ENCODE measurements around the gene SAFB2. TPM values are rescaled to one million over a fixed set of nuclear protein-coding genes. Genes with fewer than 3 reads are reported as not detected.

Gene SAFB2
- 100 to 1,000 TPM in 3 of 4 donors, 10 to 100 TPM in 1; 59.5 to 200 (median 121) TPM for total RNA-seq

GRCh38 chr19:5622465-5623396 is at the start of gene SAFB2, which contains the start of gene SAFB:
TSS of gene SAFB2 (minus strand) at chr19:5622776. CDS start at chr19:5622715, 61 bp downstream.
TSS of gene SAFB (plus strand) at chr19:5623083. CDS start at chr19:5623206, 123 bp downstream.
- H3K9me3 ChIP-seq: no peaks in the 10 kb centered on the region
- peak within 1 kb of the TSS; percentile 92 to 98 (median 96) for H3K27ac ChIP-seq
- peak within 1 kb of the TSS; percentile 78 to 99 (median 84) for H3K4me3 ChIP-seq
- peaks cover 0 to 54% (median 25%) of the 10 kb centered on the region in 4 donors for H3K4me1 ChIP-seq
- DNase-seq: peak; percentile 96 to 100 (median 99)
- peaks cover 0 to 48% (median 0%) of the 10 kb centered on the region in 3 donors for H3K36me3 ChIP-seq
- H3K27me3 ChIP-seq: no peaks in the 10 kb centered on the region
- TF ChIP-seq CTCF (IDR thresholded peaks at IDR 0.05) (peak in 1 of 6 experiments; percentile 11), POLR2A (IDR thresholded peaks at IDR 0.05) (peak; percentile 88 to 90)

GRCh38 chr19:5671600-5671999 is 49.0 kb upstream of the SAFB2 start:
- TF ChIP-seq CTCF (IDR thresholded peaks at IDR 0.05) (no peak), POLR2A (IDR thresholded peaks at IDR 0.05) (no peak)
- no peaks in the 10 kb centered on the region for H3K4me1 ChIP-seq
- peaks cover 0 to 48% (median 0%) of the 10 kb centered on the region in 3 donors for H3K36me3 ChIP-seq
- H3K4me3 ChIP-seq: no peak overlapping the region
- H3K27me3 ChIP-seq: no peaks in the 10 kb centered on the region
- H3K9me3 ChIP-seq: no peaks in the 10 kb centered on the region
- DNase-seq: no peak
- H3K27ac ChIP-seq: no peak overlapping the region

GRCh38 chr19:5669212-5669611 is 46.6 kb upstream of the SAFB2 start:
- no peak for TF ChIP-seq CTCF (IDR thresholded peaks at IDR 0.05)
- no peak for TF ChIP-seq POLR2A (IDR thresholded peaks at IDR 0.05)
- no peak overlapping the region for H3K4me3 ChIP-seq
- H3K9me3 ChIP-seq: no peaks in the 10 kb centered on the region
- H3K27me3 ChIP-seq: no peaks in the 10 kb centered on the region
- no peak overlapping the region for H3K27ac ChIP-seq
- no peak for DNase-seq
- peaks cover 0 to 72% (median 0%) of the 10 kb centered on the region in 3 donors for H3K36me3 ChIP-seq
- no peaks in the 10 kb centered on the region for H3K4me1 ChIP-seq

GRCh38 chr19:5667751-5668271 is 45.2 kb upstream of the SAFB2 start:
- Histone ChIP-seq H3K4me1 (no peaks in the 10 kb centered on the region), H3K9me3 (no peaks in the 10 kb centered on the region), H3K27ac (no peak overlapping the region), H3K27me3 (no peaks in the 10 kb centered on the region), H3K36me3 (peaks cover 0 to 86% (median 0%) of the 10 kb centered on the region in 3 donors), H3K4me3 (no peak overlapping the region)
- no peak for TF ChIP-seq POLR2A (IDR thresholded peaks at IDR 0.05)
- no peak for TF ChIP-seq CTCF (IDR thresholded peaks at IDR 0.05)
- no peak for DNase-seq

- Histone ChIP-seq H3K27ac (no peak overlapping the region), H3K36me3 (peaks cover 0 to 92% (median 0%) of the 10 kb centered on the region in 3 donors), H3K9me3 (no peaks in the 10 kb centered on the region), H3K27me3 (no peaks in the 10 kb centered on the region), H3K4me1 (no peaks in the 10 kb centered on the region), H3K4me3 (no peak overlapping the region)
- no peak for TF ChIP-seq CTCF (IDR thresholded peaks at IDR 0.05)
- no peak for TF ChIP-seq POLR2A (IDR thresholded peaks at IDR 0.05)
- no peak for DNase-seq
Measured at GRCh38 chr19:5666921-5667610, 44.5 kb upstream of the SAFB2 start.
